GM18502 (cell line): Measurements from ENCODE around the gene PCDHA10.
"Not testable (repeated sequence)": the region's sequence is repeated elsewhere in the genome, so short reads cannot be mapped to it uniquely, and the experiment has no call there.

Experiments used
- ATAC-seq: cut with Tn5 transposase; IDR thresholded peaks from one replicate; pipeline ENCODE4 v1.9.1; 2021; ENCODE audit warnings: mild to moderate bottlenecking; ENCODE audit not compliant: unreplicated experiment, poor library complexity

The PCDHA10 gene

DNA sequence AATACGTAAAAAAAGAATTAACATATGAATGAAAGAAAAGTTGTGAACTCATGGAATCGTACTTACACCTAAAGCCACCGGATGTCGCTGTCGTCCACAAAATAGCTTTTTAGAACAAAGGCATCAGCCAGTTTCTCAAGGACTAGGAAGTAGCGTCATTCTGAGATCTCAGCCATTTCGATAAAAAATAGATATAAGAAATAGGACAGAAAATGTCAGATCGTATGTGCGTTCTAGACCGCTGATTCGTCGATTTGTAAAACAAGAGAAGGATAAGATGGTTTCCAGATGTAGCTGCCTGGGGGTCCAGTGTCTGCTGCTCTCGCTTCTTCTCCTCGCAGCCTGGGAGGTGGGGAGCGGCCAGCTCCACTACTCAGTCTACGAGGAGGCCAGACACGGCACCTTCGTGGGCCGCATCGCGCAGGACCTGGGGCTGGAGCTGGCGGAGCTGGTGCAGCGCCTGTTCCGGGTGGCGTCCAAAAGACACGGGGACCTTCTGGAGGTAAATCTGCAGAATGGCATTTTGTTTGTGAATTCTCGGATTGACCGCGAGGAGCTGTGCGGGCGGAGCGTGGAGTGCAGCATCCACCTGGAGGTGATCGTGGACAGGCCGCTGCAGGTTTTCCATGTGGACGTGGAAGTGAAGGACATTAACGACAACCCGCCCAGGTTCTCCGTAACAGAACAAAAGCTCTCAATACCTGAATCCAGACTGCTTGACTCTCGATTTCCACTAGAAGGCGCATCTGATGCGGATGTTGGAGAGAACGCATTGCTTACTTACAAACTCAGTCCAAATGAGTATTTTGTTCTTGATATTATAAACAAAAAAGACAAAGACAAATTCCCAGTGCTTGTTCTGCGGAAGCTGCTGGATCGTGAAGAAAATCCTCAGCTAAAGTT lies at the start of gene PCDHA10:
Gene PCDHA10 (plus strand): TSS at position 126 of the 903 bp plus-strand sequence. CDS start 152 bp downstream, at position 278.
- ATAC-seq: no peak

DNA sequence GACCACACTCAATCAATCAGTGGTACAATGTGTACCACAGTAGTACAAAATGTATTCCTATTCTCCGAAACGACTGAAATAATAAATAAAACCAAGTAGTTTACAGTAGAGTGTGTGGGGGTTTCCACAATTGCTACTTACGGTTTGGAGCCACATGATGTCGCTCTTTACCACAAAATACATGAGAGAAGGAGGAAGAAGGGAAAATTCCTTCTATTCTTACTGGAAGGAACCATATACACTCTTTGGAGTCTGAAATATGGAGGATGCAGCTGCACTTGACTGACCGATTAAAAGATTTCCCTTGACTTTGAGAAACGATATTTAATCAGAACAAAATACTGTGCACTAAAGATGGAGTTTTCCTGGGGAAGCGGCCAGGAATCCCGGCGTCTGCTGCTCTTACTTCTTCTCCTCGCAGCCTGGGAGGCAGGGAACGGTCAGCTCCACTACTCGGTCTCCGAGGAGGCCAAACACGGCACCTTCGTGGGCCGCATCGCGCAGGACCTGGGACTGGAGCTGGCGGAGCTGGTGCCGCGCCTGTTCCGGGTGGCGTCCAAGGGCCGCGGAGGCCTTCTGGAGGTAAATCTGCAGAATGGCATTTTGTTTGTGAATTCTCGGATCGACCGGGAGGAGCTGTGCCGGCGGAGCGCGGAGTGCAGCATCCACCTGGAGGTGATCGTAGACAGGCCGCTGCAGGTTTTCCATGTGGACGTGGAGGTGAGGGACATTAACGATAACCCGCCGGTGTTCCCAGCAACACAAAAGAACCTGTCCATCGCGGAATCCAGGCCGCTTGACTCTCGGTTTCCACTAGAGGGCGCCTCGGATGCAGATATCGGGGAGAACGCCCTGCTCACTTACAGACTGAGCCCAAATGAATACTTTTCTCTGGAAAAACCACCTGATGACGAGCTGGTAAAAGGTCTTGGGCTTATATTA lies 48.6 kb upstream of the PCDHA10 start, which contains the start of gene PCDHA4:
Gene PCDHA4 (plus strand): TSS at position 235 of the 942 bp plus-strand sequence.
- ATAC-seq: no peak

DNA sequence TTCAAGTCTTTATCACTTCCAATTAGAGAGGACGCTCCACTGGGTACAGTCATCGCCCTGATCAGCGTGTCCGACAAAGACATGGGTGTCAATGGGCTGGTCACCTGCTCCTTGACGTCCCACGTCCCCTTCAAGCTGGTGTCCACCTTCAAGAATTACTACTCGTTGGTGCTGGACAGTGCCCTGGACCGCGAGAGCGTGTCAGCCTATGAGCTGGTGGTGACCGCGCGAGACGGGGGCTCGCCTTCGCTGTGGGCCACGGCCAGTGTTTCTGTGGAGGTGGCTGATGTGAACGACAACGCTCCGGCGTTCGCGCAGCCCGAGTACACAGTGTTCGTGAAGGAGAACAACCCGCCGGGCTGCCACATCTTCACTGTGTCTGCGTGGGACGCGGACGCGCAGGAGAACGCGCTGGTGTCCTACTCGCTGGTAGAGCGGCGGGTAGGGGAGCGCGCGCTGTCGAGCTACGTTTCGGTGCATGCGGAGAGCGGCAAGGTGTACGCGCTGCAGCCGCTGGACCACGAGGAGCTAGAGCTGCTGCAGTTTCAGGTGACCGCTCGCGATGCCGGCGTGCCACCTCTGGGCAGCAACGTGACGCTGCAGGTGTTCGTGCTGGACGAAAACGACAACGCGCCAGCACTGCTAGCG lies 47.3 kb upstream of the PCDHA10 start:
- not testable (repeated sequence) for ATAC-seq

GRCh38 chr5:140808889-140809291 lies 46.8 kb upstream of the PCDHA10 start:
- ATAC-seq: no peak

GRCh38 chr5:140821375-140822280 lies 34.1 kb upstream of the PCDHA10 start, which contains the start of gene PCDHA5:
Gene PCDHA5 (plus strand): TSS chr5:140821613.
- ATAC-seq: no peak

DNA sequence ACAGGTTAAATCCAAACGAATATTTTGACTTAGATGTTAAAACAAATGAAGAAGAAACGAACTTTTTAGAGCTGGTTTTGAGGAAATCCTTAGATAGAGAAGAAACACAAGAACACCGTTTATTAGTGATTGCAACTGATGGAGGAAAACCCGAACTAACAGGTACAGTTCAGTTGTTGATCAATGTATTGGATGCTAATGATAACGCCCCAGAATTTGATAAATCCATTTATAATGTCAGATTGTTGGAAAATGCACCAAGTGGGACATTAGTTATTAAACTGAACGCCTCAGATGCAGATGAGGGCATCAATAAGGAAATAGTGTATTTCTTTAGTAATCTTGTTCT lies 33.4 kb upstream of the PCDHA10 start:
- ATAC-seq: no peak

- not testable (repeated sequence) for ATAC-seq
These were observed 32.7 kb upstream of the PCDHA10 start for GRCh38 chr5:140822969-140823368.

- no peak for ATAC-seq
These were observed 32.2 kb upstream of the PCDHA10 start for GRCh38 chr5:140823475-140823874.

DNA sequence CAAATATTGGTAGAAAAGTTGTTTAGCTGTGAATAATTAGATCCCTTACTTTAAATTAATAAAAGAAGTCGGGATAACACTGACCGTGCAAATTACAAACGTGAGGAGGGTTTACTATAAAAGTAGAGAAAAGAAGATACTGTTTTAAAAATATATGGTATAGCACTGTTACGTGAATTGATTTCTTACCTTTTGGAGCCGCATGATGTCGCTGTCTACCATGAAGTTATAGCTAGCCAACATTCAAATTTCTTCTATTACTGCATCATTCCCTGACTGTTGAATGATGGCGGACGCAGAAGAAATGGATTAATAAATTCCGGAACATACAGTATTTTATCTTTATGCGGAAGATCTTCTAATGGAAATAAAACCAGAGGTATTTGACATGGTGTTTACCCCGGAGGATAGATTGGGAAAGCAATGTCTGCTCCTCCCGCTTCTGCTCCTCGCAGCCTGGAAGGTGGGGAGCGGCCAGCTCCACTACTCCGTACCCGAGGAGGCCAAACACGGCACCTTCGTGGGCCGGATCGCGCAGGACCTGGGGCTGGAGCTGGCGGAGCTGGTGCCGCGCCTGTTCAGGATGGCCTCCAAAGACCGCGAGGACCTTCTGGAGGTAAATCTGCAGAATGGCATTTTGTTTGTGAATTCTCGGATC lies 27.9 kb upstream of the PCDHA10 start, which contains the start of gene PCDHA6:
Gene PCDHA6 (plus strand): TSS at position 257 of the 658 bp plus-strand sequence. CDS start 132 bp downstream, at position 389.
- no peak for ATAC-seq

- no peak for ATAC-seq
These were observed 27.3 kb upstream of the PCDHA10 start for GRCh38 chr5:140828362-140828737.

DNA sequence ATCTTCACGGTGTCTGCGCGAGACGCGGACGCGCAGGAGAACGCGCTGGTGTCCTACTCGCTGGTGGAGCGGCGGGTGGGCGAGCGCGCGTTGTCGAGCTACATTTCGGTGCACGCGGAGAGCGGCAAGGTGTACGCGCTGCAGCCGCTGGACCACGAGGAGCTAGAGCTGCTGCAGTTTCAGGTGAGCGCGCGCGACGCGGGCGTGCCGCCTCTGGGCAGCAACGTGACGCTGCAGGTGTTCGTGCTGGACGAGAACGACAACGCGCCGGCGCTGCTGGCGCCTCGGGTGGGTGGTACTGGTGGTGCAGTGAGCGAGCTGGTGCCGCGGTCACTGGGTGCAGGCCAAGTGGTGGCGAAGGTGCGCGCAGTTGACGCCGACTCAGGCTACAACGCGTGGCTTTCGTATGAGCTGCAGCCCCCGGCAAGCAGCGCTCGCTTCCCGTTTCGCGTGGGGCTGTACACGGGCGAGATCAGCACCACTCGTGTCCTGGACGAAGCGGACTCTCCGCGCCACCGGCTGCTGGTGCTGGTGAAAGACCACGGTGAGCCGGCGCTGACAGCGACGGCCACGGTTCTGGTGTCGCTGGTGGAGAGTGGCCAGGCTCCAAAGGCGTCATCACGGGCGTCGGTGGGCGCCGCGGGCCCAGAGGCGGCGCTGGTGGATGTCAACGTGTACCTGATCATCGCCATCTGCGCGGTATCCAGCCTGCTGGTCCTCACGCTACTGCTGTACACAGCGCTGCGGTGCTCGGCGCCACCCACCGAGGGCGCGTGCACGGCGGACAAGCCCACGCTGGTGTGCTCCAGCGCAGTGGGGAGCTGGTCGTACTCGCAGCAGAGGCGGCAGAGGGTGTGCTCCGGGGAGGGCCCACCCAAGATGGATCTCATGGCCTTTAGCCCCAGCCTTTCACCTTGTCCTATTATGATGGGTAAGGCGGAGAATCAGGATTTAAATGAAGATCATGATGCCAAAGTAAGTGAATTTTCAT lies 25.9 kb upstream of the PCDHA10 start:
- ATAC-seq: not testable (repeated sequence)

DNA sequence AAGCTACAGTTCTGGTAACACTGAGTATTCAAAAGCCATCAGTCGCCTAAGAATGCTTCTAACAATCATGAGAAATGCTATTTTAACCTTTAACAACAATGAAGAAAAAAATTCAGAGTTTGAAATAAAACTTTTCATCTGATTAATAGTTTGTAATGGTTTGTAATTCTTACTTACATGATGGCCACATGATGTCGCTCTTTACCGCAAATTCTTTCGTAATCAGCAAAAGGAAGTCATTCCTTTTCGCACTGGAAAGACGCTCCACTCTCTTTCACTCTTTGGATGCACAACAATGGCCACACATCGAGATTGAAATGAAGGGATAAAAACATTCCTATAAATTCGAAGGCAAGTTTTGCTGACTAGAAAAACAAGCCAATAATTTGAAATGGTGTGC lies 21.7 kb upstream of the PCDHA10 start, which contains the start of gene PCDHA7:
Gene PCDHA7 (plus strand): TSS at position 277 of the 400 bp plus-strand sequence. CDS start 115 bp downstream, at position 392.
- no peak for ATAC-seq

DNA sequence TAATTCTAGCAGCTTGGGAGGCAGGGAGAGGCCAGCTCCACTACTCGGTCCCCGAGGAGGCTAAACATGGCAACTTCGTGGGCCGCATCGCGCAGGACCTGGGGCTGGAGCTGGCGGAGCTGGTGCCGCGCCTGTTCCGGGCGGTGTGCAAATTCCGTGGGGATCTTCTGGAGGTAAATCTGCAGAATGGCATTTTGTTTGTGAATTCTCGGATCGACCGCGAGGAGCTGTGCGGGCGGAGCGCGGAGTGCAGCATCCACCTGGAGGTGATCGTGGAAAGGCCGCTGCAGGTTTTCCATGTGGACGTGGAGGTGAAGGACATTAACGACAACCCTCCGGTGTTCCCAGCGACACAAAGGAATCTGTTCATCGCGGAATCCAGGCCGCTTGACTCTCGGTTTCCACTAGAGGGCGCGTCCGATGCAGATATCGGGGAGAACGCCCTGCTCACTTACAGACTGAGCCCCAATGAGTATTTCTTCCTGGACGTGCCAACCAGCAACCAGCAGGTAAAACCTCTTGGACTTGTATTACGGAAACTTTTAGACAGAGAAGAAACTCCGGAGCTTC lies 21.2 kb upstream of the PCDHA10 start:
- ATAC-seq: not testable (repeated sequence)

- ATAC-seq: no peak
These were observed 19.8 kb upstream of the PCDHA10 start for GRCh38 chr5:140835622-140836510.

DNA sequence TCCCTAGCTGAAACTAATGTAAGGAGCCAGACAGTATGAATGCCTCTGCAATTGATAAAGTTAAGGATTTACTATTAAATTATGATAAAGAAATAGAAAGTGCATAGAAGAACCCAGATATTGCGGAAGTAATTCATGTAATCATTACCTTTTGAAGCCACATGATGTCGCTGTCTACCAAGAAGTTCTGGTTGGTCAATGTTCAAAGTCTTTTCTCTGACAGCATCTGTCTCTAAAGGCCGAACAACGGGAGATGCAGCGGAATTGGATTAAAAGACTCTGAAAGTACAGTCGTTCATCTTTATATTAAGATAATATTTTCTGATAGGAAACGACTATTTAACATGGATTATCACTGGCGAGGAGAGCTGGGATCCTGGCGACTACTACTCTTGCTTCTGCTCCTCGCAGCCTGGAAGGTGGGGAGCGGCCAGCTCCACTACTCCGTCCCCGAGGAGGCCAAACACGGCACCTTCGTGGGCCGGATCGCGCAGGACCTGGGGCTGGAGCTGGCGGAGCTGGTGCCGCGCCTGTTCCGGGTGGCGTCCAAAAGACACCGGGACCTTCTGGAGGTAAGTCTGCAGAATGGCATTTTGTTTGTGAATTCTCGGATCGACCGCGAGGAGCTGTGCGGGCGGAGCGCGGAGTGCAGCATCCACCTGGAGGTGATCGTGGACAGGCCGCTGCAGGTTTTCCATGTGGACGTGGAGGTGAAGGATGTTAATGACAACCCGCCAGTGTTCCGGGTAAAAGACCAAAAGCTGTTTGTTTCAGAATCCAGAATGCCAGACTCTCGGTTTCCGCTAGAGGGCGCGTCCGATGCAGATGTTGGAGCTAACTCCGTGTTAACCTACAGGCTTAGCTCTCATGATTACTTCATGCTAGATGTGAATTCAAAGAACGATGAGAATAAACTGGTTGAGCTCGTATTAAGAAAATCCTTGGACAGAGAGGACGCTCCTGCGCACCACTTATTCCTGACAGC lies 14.4 kb upstream of the PCDHA10 start, which contains the start of gene PCDHA8:
Gene PCDHA8 (plus strand): TSS at position 210 of the 985 bp plus-strand sequence. CDS start 135 bp downstream, at position 345.
- no peak for ATAC-seq
